Stimulated activated CD4-positive, alpha-beta T cell treated with anti-CD3 and anti-CD28 coated beads, Interleukin-4, amount 100 ng/mL, for 4 hours (primary cell): Measurements from ENCODE around the gene HS3ST5.
"Not testable (repeated sequence)": the region's sequence is repeated elsewhere in the genome, so short reads cannot be mapped to it uniquely, and the experiment has no call there.

ENCODE experiments used
- DNase-seq, 2 experiments: peaks; one replicate each; pipeline ENCODE4 v3.0.0-alpha.2; 2020

Gene HS3ST5

DNA sequence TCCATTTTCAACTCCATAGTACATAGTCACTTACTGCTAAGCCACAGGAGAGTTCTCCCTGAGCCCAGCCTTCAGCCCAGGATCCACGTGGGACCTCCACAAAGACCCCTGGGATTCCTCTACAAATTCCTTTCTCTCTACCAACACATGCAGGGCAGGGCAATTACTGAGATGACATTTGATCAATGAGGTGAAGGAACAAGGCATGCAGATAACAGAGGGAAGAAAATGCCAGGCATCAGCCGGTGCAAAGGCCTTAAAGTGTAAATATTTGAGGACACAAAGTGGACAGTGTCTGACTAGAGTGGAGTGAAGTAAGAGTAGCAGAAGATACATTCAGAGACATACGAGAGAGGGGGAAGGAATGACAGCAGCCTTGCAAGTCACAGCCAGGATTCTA lies 70.2 kb downstream of the HS3ST5 start:
- DNase-seq: no peak

GRCh38 chr6:114271405-114271804 lies 71.4 kb downstream of the HS3ST5 start:
- no peak for DNase-seq

DNA sequence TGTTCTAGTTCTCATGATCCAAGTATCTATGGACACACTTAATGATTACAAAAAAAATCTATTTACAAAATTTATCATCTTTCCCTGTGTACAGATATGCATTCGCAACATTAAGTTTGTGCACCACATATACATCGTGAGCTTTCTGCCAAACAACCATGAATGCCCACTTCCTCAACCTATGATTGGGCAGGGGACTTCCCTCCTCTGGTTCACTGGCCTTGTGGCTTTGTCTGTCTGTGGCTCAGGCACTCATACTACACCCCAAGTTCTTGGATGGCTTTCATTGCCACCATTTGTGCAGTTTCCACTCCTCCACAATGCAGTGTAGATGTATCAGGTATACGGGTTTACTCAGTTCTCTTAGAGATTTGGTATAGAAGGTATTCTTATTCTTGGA lies 74.9 kb downstream of the HS3ST5 start:
- DNase-seq: no peak

DNA sequence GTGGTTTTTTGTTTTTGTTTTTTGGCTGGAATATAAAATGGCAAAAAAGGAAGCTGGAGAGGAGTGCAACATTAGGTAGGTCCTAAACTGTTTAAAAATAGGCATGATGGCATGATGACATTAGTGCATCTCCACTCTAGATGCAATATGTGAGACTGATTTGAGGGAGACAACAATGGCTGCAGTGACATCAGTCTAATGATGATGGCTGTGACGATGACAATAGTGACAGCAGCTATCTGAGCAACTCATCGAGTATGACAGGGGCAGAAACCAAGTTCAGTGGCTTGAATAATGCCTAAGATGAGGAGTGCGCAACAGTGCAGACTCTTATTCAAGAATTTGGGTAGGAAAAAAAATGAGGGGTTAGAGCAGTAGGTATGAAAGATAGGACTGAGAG lies 82.0 kb downstream of the HS3ST5 start:
- DNase-seq: no peak

DNA sequence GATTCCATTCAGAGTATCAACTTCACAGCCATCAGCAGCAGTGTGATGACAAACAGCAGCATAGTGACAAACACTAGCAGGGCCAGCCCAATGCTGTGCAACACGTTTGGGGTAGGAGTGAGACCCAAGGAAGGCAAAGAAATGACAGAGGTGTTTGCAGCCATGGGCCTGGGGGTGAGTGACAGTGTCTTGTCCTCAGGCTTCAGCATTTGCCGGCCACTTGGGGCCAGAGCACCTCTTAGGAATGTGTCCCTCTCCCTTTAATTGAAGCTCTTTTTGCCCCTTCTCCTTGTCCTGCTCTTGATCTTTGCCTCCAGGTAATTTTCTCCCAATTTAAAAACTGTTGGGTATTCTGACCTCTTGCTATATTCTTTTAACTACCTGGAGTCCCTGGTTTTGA lies 84.4 kb downstream of the HS3ST5 start:
- DNase-seq: no peak

- no peak for DNase-seq
Observed at GRCh38 chr6:114253431-114253830, 89.4 kb downstream of the HS3ST5 start.

- no peak for DNase-seq
Observed at GRCh38 chr6:114249522-114249921, 93.3 kb downstream of the HS3ST5 start.

DNA sequence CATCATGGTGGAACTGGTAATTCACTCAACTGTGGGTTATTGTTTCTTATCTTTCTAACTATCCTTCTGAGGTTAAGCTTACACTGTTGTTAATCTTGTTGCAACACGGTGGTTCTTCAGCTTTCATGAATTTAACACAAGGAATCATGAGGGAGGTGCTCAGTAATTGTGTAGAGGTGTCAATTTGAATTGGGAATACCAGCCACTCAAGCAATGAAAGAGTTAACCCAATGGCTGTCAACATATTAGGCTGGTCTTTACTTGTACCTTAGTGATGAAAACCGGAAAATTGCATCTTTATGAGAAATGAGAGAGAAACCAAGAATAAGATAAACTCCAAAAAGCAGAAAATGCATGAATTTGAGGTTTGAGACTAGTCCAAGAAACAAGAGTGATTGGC lies 95.7 kb downstream of the HS3ST5 start:
- no peak for DNase-seq

GRCh38 chr6:114240796-114241195 lies 102.0 kb downstream of the HS3ST5 start:
- DNase-seq: no peak

DNA sequence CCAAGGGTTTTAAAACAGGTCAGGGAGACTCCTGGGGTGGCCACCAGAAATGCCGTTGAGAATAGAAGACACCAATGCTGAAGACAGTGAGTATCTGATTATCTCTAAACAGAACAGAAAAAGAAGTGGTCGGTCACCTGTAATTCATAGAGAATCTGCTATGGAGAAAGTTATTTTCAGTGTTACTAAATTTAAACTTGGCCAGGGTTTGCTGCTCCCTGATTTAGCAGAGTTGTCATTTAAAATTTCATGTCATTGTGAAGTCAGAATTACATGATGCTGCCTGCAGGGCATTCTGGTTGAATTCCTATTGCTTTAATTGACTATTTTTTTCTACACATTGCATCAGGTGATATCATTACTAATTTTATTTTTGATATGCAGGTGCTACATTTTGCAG lies 114.1 kb downstream of the HS3ST5 start:
- no peak for DNase-seq

GRCh38 chr6:114227944-114228468 lies 114.8 kb downstream of the HS3ST5 start:
- DNase-seq: no peak

- DNase-seq: no peak
Observed at GRCh38 chr6:114220241-114220640, 122.6 kb downstream of the HS3ST5 start.

DNA sequence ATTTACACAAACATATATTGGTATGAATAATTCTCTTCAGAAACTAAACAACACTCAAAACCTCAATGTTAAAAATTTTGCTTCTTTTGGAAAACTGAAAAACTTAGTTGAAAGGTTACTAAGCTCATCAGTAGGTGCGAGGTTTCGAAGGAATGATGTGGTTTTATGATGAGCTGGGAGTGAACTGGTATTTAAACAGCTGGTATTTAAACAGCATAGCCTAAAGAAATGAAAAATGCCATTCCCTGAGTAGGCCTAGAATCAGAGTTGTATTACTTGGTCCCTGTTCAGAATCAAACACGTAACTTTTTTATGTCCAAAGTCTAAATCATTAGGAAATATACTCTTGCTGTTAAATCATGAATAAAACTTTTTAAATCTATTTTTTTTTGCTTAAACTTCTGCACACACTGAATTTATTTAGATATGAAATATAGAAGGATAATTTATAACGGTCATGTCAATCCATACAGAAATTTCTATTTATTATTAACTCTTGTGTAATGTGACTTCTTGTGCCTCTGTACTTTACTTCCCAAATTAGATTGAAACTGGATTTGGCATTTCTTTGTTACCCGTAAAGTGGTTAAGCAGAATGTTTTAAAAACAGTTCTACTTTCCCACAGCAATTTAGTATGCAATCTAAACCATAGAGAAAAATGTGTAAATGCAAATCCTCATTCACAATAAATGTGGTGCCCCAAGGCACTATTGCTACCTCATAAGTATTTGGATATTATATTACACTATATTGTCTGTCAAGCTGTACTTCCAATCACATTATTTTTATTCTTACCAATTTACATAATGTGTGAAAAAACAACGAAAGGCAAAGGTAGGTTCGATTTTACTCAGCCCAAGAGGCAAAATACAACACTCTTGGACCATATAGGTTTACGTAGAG lies 124.1 kb downstream of the HS3ST5 start:
- DNase-seq: no peak

DNA sequence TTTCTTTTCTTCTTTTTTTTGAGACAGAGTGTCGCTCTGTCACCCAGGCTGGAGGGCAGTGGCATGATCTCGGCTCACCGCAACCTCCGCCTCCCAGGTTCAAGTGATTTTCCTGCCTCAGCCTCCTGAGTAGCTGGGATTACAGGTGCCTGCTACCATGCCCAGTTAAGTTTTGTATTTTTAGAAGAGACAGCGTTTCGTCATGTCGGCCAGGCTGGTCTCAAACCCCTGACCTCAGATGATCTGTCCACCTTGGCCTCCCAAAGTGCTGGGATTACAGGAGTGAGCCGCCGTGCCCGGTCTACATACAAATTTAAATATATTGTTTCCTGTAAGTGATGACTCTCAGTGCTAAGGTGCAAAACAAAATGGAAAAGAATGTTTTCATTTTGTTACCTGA lies 124.8 kb downstream of the HS3ST5 start:
- not testable (repeated sequence) for DNase-seq

GRCh38 chr6:114216789-114217467 lies 125.9 kb downstream of the HS3ST5 start:
- DNase-seq: no peak

DNA sequence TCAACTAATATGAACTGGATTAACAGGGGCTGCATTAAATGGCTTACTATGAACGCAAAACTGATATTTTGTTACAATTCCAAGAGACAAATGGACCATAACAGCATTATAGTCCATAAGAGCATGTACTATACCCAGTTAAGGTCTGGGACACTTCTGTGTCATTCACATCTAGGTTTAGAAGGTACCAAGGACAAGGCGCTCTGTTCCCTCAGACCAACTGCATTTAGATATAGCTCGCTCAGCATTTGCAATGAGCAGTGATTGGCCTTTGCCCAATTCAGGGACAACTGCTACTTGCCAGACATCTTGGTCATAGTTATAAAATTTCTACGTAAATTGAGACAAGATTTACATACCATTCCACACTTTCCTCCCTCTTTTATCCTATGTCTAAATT lies 132.4 kb downstream of the HS3ST5 start:
- DNase-seq: no peak

DNA sequence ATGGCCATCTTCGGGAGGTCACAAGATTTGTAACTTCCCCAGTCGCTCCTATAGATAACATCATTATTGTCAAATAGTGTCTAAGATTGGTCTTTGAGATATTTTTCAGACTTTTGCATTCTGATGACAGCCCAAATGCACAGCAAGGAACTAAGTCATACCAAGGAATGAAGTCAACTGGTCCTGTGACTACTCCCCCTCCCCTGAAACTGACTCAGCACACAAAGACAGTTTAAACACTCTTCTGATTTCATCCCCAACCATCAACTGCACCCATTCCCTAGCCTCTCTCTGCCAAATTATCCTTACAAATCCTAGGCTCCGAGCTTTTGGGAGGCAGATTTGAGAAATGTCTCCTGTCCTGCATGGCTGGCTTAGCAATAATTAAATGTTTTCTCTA lies 139.4 kb downstream of the HS3ST5 start:
- no peak for DNase-seq

DNA sequence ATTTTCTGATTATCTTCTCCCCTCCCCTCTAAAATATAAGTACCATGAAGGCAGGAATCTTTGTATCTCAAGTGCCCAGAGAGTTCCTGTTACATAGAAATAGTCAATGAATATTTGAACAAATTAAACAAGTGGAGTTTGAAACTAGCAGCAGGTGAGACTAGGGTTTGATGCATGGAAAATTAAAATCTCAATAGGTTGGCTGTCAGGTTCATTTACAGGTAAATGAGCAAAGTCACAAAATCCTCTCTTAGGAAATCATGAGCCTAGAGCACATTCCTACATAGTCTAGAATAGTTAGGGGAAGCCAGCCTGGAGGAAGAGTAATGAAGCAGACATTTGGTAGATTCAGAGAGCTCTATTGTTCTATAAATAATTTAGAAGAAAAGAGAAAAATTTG lies 140.4 kb downstream of the HS3ST5 start:
- no peak for DNase-seq

- DNase-seq: no peak
Observed at GRCh38 chr6:114200891-114201290, 141.9 kb downstream of the HS3ST5 start.

- no peak for DNase-seq
Observed at GRCh38 chr6:114195631-114196403, 147.0 kb downstream of the HS3ST5 start.

DNA sequence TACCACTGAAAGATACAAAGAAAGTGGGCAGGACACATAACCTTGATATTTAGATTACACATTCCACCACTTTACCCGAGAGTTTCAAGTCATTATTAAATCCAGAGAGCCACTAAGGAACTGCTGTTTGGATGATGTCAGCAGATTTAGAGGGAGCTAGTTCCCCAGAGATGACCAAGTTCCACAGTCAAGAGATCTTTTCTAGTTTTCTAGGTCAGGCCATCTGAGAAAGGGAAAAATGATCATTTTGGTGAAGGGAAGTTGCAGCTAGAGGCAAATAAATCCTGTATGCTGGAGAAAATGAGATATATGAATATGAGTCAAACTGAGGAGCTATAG lies 147.8 kb downstream of the HS3ST5 start:
- no peak for DNase-seq

DNA sequence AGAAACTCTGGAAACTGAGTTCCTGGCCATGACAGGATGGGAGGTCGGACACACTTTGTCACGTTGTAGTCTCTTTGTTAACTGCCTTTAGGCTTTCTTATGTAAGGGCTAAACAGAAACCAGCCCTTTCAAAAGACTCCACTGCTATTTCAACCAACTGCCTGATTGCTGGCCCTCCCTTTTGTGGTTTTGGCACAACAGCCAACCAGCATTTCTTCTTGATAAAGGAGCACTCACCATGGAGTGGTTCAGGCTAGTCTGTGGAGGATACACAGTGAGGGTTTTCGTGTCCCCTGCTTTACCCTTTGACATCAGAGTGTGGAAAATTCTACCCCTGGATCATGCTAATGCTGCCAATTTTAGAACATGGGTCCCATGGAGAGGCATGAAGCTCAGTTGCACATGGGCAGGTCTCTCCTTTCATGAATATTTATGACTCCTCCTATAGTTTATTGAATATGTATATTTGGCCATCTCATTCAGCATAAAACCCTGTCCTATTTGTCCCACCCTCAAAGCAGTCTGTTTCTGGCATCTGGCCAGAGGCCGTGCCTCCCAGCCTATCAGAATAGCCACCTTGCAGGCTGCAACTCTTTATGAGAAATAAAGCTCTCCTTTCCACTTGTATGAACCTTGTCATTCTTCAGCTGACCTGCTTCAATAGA lies 148.3 kb downstream of the HS3ST5 start:
- no peak for DNase-seq

- DNase-seq: no peak
Observed at GRCh38 chr6:114187563-114187962, 155.3 kb downstream of the HS3ST5 start.
